DOHH2 (cell line): ENCODE data around the gene NUDT6.

Experiments
- H3F3A ChIP-seq: fragments of 200-600 bp; sonication (generic), shearing (Covaris generic); 2 replicates; pipeline ENCODE4 v1.6.0; 2016; ENCODE audit warnings: antibody characterized with exemption, mild to moderate bottlenecking; ENCODE audit not compliant: control insufficient read depth, insufficient read depth
- H3K27ac ChIP-seq: fragments of 200-600 bp; sonication (generic); 2 replicates; pipeline ENCODE4 v1.5.1; 2014; ENCODE audit warnings: low read depth, mild to moderate bottlenecking, low read length, moderate library complexity
- H3K27me3 ChIP-seq: fragments of 200-600 bp; sonication (generic); 2 replicates; pipeline ENCODE4 v1.6.1; 2014; ENCODE audit warnings: mild to moderate bottlenecking, low read length, mixed read lengths; ENCODE audit not compliant: control insufficient read depth
- H3K36me3 ChIP-seq: fragments of 200-600 bp; sonication (generic); 2 replicates; pipeline ENCODE4 v1.6.1; 2014; ENCODE audit warnings: mild to moderate bottlenecking, low read length, moderate library complexity, mixed read lengths; ENCODE audit not compliant: control insufficient read depth
- H3K4me1 ChIP-seq: fragments of 200-600 bp; sonication (generic); 2 replicates; pipeline ENCODE4 v1.6.1; 2014; ENCODE audit warnings: mild to moderate bottlenecking, low read length, mixed read lengths; ENCODE audit not compliant: control insufficient read depth
- H3K4me2 ChIP-seq: fragments of 200-600 bp; sonication (generic); 2 replicates; pipeline ENCODE4 v1.6.0; 2014; ENCODE audit warnings: mild to moderate bottlenecking, low read length, moderate library complexity
- H3K4me3 ChIP-seq: fragments of 200-600 bp; sonication (generic); 2 replicates; pipeline ENCODE4 v1.5.1; 2014; ENCODE audit warnings: mild to moderate bottlenecking, low read length, mixed read lengths
- H3K79me2 ChIP-seq: fragments of 200-600 bp; sonication (generic); 2 replicates; pipeline ENCODE4 v1.6.1; 2014; ENCODE audit warnings: mild to moderate bottlenecking, low read length, mixed read lengths; ENCODE audit not compliant: control insufficient read depth
- H3K9me2 ChIP-seq: fragments of 200-600 bp; sonication (generic); replicated peaks from 2 replicates; pipeline ENCODE4 v1.6.1; 2014; ENCODE audit warnings: mild to moderate bottlenecking, low read length, mixed read lengths; ENCODE audit not compliant: control insufficient read depth
- H3K9me3 ChIP-seq: fragments of 200-600 bp; sonication (generic); 2 replicates; pipeline ENCODE4 v1.6.1; 2014; ENCODE audit warnings: antibody characterized with exemption, low read length, mixed read lengths; ENCODE audit not compliant: control insufficient read depth, insufficient read depth
- H4K20me1 ChIP-seq: fragments of 200-600 bp; sonication (generic); 2 replicates; pipeline ENCODE4 v1.6.0; 2014; ENCODE audit warnings: low read depth, mild to moderate bottlenecking, antibody characterized with exemption, low read length, moderate library complexity; ENCODE audit not compliant: control insufficient read depth, insufficient read depth
- CTCF ChIP-seq: fragments of 200-600 bp; sonication (generic); IDR thresholded peaks from one replicate; pipeline ENCODE4 v1.5.1; 2014; ENCODE audit warnings: antibody characterized with exemption, mild to moderate bottlenecking, low read depth, low read length; ENCODE audit not compliant: poor library complexity, severe bottlenecking
- EZH2phosphoT487 ChIP-seq: fragments of 200-600 bp; sonication (generic); IDR thresholded peaks from 2 replicates; pipeline ENCODE4 v1.6.1; 2017; ENCODE audit warnings: borderline replicate concordance, mild to moderate bottlenecking, antibody characterized with exemption, low read length, moderate library complexity, mixed read lengths

Gene NUDT6

GRCh38 chr4:122898370-122899150, 23.8 kb downstream of the NUDT6 start:
- H3K27ac ChIP-seq = no peak overlapping the region
- H3K79me2 ChIP-seq = no peaks in the 10 kb centered on the region
- no peaks in the 10 kb centered on the region for H3K9me2 ChIP-seq
- H3K9me3 ChIP-seq = no peaks in the 10 kb centered on the region
- no peaks in the 10 kb centered on the region for H3K36me3 ChIP-seq
- no peak for TF ChIP-seq CTCF
- no peak for TF ChIP-seq EZH2phosphoT487
- H3K4me2 ChIP-seq = no peak overlapping the region
- no peaks in the 10 kb centered on the region for H3K4me1 ChIP-seq
- H3K4me3 ChIP-seq = no peak overlapping the region
- H4K20me1 ChIP-seq = no peaks in the 10 kb centered on the region
- H3K27me3 ChIP-seq = no peaks in the 10 kb centered on the region
- H3F3A ChIP-seq = no peaks in the 10 kb centered on the region

GRCh38 chr4:122896270-122896669, 26.1 kb downstream of the NUDT6 start:
- no peaks in the 10 kb centered on the region for H3K4me1 ChIP-seq
- H3K9me2 ChIP-seq = no peaks in the 10 kb centered on the region
- H3K36me3 ChIP-seq = no peaks in the 10 kb centered on the region
- no peaks in the 10 kb centered on the region for H3K9me3 ChIP-seq
- no peaks in the 10 kb centered on the region for H3K79me2 ChIP-seq
- H3K27me3 ChIP-seq = no peaks in the 10 kb centered on the region
- H4K20me1 ChIP-seq = no peaks in the 10 kb centered on the region
- H3K27ac ChIP-seq = no peak overlapping the region
- no peak overlapping the region for H3K4me2 ChIP-seq
- no peak overlapping the region for H3K4me3 ChIP-seq
- no peak for TF ChIP-seq EZH2phosphoT487
- TF ChIP-seq CTCF = no peak
- H3F3A ChIP-seq = no peaks in the 10 kb centered on the region

- Histone ChIP-seq H3F3A (no peaks in the 10 kb centered on the region), H3K9me2 (no peaks in the 10 kb centered on the region), H3K4me2 (no peak overlapping the region), H3K79me2 (no peaks in the 10 kb centered on the region), H3K27me3 (no peaks in the 10 kb centered on the region), H3K4me3 (no peak overlapping the region), H3K4me1 (no peaks in the 10 kb centered on the region), H3K27ac (no peak overlapping the region), H4K20me1 (no peaks in the 10 kb centered on the region), H3K36me3 (no peaks in the 10 kb centered on the region), H3K9me3 (no peaks in the 10 kb centered on the region)
- no peak for TF ChIP-seq CTCF
- no peak for TF ChIP-seq EZH2phosphoT487
These were observed 26.9 kb downstream of the NUDT6 start for GRCh38 chr4:122895336-122895995.
